Uterus (tissue), 4 donors: Measurements from ENCODE around the gene LY6G5B. TPM values are rescaled to one million over a fixed set of nuclear protein-coding genes. Genes with fewer than 3 reads are reported as not detected.

Experiments
- DNase-seq, 2 donors: peaks; one replicate each; pipeline ENCODE4 v3.0.0-alpha.2; 2019 to 2020
- H3K27ac ChIP-seq, 2 donors: fragments of 200-600 bp; sonication (generic); 1 replicate in 1 of 2; 2 replicates in 1 of 2; pipeline ENCODE4 v1.5.1; 2016 to 2018
- H3K27me3 ChIP-seq, 2 donors: fragments of 200-600 bp; sonication (generic); one replicate each; pipeline ENCODE4 v1.5.1; 2018 to 2019; ENCODE audit warnings: control low read depth in 1 of 2
- H3K36me3 ChIP-seq, 2 donors: fragments of 200-600 bp; sonication (generic); one replicate each; pipeline ENCODE4 v1.5.1; 2019; ENCODE audit warnings: control low read depth in 1 of 2
- H3K4me1 ChIP-seq, 2 donors: fragments of 200-600 bp; sonication (generic); one replicate each; pipeline ENCODE4 v1.5.1; 2018 to 2019; ENCODE audit warnings: control low read depth in 1 of 2
- H3K4me3 ChIP-seq, 2 donors: fragments of 200-600 bp; sonication (generic); 1 replicate in 1 of 2; 2 replicates in 1 of 2; pipeline ENCODE4 v1.5.1; 2018 to 2019; ENCODE audit warnings: mild to moderate bottlenecking in 1 of 2
- H3K9me3 ChIP-seq, 2 donors: fragments of 200-600 bp; sonication (generic); one replicate each; pipeline ENCODE4 v1.5.1; 2019; ENCODE audit warnings: control low read depth in 1 of 2
- POLR2A ChIP-seq, 2 donors: fragments of 450-650 bp; IDR thresholded peaks; one replicate each; pipeline ENCODE4 v1.6.1; 2016; ENCODE audit warnings: antibody characterized with exemption in 2 of 2, mild to moderate bottlenecking in 1 of 2, moderate library complexity in 1 of 2
- intact Hi-C: fragments of 100-400 bp; cut with DNase I; formaldehyde crosslinking; loops from one replicate; pipeline ENCODE4 v1.15.1; 2023; ENCODE audit warnings: low total_unique reads
- total RNA-seq, 4 donors: library from RNA; depleted of rRNA in 3 of 4; stranded (reverse); fragments of >200 nt in 3 of 4; gene quantifications; one replicate each; pipeline versions ENCODE4 v1.1.0 to v1.2.4, GENCODE V29; 2014 to 2023
- TF ChIP-seq, protein P1 (sequence below), 4 experiments: fragments of 200-600 bp in 2 of 4; fragments of 450-650 bp in 2 of 4; sonication (generic) in 2 of 4; IDR thresholded peaks; one replicate each; pipeline ENCODE4 v1.5.1; 2016 to 2019; ENCODE audit warnings: antibody characterized with exemption in 4 of 4, mild to moderate bottlenecking in 2 of 4, moderate library complexity in 1 of 4
- donor health status: DM: yes; HTN: yes; CAD: no.

The LY6G5B gene
- total RNA-seq, 4 donors from 2014 or later: 1.0 to 27.4 (median 4.3) TPM

DNA sequence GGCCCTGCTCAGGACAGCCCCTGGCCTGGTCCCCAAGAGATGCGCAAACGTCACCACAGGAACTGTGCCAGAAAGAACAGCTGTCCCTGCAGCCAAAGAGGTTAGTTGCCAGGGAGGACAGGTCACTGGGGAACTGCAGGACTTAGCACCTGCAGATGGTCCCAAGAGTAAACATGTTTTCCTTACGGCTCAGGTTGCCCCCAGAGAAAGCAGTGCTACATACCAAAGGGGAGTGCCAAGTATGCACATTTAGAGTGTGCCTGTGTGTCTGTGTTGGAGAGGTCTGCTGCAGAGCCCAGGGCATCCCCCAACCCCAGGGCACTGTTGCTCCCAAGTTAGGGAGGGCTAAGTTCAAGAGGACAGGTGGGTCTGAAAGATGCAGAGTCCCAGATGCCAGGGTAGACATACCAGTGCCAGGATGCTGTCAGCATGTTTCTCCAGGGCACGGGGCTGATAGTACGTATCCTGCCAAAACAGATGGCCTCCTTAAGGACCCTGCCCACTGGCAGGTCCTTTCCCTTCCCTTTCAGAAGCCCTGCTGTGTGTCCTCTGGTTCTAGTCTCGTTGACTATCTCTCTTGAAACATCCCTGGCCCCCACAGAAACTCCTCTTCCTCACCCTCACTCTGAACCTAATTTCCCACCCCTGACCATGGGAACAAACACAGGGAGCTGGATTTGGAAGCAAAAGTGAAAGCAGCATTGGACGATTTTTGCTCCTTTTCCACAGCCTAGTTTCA lies 32.1 kb downstream of the LY6G5B start:
- H3K9me3 ChIP-seq: no peaks in the 10 kb centered on the region
- intact Hi-C loops: loop anchor here (5.0 kb wide), 1 partner anchor 935 kb away; no protein-coding TSS in a partner anchor
- H3K27me3 ChIP-seq: no peaks in the 10 kb centered on the region
- no peak for TF ChIP-seq POLR2A (IDR thresholded peaks at IDR 0.05)
- TF ChIP-seq, protein P1, sequence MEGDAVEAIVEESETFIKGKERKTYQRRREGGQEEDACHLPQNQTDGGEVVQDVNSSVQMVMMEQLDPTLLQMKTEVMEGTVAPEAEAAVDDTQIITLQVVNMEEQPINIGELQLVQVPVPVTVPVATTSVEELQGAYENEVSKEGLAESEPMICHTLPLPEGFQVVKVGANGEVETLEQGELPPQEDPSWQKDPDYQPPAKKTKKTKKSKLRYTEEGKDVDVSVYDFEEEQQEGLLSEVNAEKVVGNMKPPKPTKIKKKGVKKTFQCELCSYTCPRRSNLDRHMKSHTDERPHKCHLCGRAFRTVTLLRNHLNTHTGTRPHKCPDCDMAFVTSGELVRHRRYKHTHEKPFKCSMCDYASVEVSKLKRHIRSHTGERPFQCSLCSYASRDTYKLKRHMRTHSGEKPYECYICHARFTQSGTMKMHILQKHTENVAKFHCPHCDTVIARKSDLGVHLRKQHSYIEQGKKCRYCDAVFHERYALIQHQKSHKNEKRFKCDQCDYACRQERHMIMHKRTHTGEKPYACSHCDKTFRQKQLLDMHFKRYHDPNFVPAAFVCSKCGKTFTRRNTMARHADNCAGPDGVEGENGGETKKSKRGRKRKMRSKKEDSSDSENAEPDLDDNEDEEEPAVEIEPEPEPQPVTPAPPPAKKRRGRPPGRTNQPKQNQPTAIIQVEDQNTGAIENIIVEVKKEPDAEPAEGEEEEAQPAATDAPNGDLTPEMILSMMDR (IDR thresholded peaks at IDR 0.05): no peak
- H3K36me3 ChIP-seq: no peaks in the 10 kb centered on the region
- peak overlapping the region; percentile 96 to 98 for H3K27ac ChIP-seq
- H3K4me3 ChIP-seq: peak overlapping the region; percentile 79 to 82
- peaks cover 7 to 9% of the 10 kb centered on the region in 2 donors for H3K4me1 ChIP-seq
- no peak for DNase-seq

DNA sequence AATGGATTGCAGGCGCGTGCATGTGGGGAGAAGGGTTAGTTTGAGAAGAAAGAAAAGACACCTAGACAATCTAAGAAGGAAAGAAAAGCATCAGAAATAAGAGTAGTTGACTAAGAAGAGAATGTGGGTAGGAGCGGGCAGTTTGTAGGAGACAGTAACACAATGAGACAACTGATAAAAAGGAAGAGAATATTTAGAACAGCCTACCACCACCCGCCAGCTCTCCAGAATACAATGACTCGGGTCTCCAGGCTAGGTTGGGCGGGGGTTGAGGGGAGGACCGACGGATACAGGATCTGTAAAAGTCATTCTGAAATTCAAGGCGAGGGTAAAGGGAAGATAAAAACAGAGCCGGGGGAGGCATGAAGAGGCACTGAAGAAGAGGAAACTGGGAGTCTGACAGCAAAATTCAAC lies 32.6 kb downstream of the LY6G5B start:
- intact Hi-C loops: loop anchor here (5.0 kb wide), 1 partner anchor 935 kb away; no protein-coding TSS in a partner anchor
- DNase-seq: no peak
- peak overlapping the region; percentile 79 to 82 for H3K4me3 ChIP-seq
- no peaks in the 10 kb centered on the region for H3K9me3 ChIP-seq
- peaks cover 7 to 9% of the 10 kb centered on the region in 2 donors for H3K4me1 ChIP-seq
- peak overlapping the region; percentile 96 to 98 for H3K27ac ChIP-seq
- H3K36me3 ChIP-seq: no peaks in the 10 kb centered on the region
- H3K27me3 ChIP-seq: no peaks in the 10 kb centered on the region
- no peak for TF ChIP-seq POLR2A (IDR thresholded peaks at IDR 0.05)
- TF ChIP-seq, protein P1 (IDR thresholded peaks at IDR 0.05): no peak

DNA sequence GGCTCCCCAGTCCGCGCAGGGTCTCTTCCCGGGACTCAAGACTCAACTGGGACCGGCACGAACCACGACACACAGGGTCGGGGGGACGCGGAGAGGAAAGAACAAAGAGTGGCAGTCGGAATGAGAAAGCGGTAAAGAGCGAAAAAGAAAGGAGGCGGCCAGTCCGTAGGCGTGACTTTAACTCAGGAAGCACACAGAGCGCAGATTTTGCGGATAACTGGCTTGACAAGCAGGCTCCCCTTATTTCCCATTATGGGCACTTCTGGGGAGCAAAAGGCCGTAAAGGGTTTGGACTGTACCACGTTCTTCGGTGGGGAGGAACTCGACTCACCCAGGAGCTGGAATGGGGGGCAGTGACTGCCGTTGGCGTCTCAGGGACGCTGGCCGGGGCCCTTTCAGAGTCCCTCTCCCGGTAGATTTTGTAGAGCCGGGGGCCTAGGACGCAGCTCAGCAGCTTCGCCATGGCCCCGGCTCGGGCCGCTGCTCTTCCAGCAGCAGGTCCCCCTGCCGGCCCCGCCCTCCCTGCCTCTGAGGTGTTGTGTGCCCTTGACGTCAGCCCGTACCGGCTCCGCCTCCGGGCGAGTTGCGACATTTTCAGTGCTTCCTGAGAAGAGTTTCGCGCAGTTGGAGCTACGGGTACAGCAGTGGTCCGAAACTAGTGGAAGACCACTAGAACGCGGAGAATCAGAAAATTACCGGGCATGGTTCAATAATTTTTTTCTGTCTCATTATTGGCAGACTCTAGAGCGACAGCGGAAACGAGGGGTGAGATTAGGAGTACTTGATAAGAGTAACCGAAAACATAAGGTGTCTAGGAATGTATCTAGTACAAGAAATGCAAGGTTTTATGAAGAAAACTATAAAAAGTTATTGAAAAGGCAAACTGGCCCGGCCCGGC lies 33.3 kb downstream of the LY6G5B start, which contains the start of gene ABHD16A:
Gene ABHD16A, minus strand, starts transcription at position 506 of the 898 bp plus-strand sequence. Its CDS starts 43 bp downstream, at position 463.
- intact Hi-C loops: loop anchor here (5.0 kb wide), 1 partner anchor 936 kb away; no protein-coding TSS in a partner anchor
- no peaks in the 10 kb centered on the region for H3K9me3 ChIP-seq
- H3K27ac ChIP-seq: peak within 1 kb of the TSS; percentile 96 to 98
- TF ChIP-seq, protein P1 (IDR thresholded peaks at IDR 0.05): peak; percentile 6 to 24 (median 16)
- TF ChIP-seq POLR2A (IDR thresholded peaks at IDR 0.05): peak; percentile 98 to 99
- H3K4me1 ChIP-seq: peaks cover 7 to 9% of the 10 kb centered on the region in 2 donors
- H3K36me3 ChIP-seq: no peaks in the 10 kb centered on the region
- peak; percentile 99 for DNase-seq
- H3K27me3 ChIP-seq: no peaks in the 10 kb centered on the region
- H3K4me3 ChIP-seq: peak within 1 kb of the TSS; percentile 79 to 82

DNA sequence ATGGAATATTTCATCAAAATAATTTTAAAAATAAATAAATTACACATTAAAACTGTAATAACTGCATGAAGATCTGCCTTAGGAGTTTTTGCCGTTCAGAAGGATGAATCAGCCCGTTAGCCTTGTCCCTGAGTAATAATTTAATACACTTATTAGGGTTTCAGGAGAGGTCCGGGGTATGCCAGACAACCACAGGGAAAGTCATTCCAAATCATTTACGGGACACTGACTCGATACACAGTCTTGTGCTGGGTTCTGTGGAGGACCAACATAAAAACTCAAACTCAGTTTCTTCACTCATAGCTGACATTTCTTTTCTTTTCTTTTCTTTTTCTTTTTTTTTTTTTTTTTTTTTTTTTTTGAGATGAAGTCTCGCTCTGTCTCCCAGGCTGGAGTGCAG lies 36.2 kb downstream of the LY6G5B start:
- Histone ChIP-seq H3K4me1 (peaks cover 7 to 9% of the 10 kb centered on the region in 2 donors), H3K27me3 (no peaks in the 10 kb centered on the region), H3K36me3 (no peaks in the 10 kb centered on the region), H3K4me3 (no peak overlapping the region), H3K9me3 (no peaks in the 10 kb centered on the region), H3K27ac (no peak overlapping the region)
- intact Hi-C loops: no loop called here
- TF ChIP-seq, protein P1 (IDR thresholded peaks at IDR 0.05): no peak
- no peak for TF ChIP-seq POLR2A (IDR thresholded peaks at IDR 0.05)
- DNase-seq: no peak
